GM21723 (cell line): ENCODE results near the gene HEG1.

Experiments used
- ATAC-seq: cut with Tn5 transposase; IDR thresholded peaks from one replicate; pipeline ENCODE4 v1.9.1; 2021; ENCODE audit warnings: mild to moderate bottlenecking, moderate library complexity; ENCODE audit not compliant: unreplicated experiment

Gene HEG1

GRCh38 chr3:124993466-124993865 is 62.3 kb downstream of the HEG1 start:
- no peak for ATAC-seq

DNA sequence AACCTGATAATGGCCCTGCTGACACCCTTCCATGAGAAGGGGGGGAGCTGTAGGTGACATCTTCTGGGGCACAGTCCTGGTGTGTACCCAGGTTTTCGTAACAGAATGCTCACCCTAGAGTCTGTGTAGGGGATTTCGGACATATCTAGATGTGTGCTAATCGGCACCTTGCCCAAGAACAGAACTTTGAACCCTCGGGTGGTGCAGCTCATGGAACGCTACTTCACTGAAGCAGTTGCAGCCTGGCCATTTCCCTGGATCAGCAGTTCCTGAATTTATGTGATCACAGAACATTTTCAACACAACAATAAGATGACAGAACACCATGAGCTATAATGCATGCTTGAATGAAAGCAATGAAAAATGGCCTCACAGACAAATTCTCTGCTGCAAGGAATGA is 63.8 kb downstream of the HEG1 start:
- no peak for ATAC-seq

DNA sequence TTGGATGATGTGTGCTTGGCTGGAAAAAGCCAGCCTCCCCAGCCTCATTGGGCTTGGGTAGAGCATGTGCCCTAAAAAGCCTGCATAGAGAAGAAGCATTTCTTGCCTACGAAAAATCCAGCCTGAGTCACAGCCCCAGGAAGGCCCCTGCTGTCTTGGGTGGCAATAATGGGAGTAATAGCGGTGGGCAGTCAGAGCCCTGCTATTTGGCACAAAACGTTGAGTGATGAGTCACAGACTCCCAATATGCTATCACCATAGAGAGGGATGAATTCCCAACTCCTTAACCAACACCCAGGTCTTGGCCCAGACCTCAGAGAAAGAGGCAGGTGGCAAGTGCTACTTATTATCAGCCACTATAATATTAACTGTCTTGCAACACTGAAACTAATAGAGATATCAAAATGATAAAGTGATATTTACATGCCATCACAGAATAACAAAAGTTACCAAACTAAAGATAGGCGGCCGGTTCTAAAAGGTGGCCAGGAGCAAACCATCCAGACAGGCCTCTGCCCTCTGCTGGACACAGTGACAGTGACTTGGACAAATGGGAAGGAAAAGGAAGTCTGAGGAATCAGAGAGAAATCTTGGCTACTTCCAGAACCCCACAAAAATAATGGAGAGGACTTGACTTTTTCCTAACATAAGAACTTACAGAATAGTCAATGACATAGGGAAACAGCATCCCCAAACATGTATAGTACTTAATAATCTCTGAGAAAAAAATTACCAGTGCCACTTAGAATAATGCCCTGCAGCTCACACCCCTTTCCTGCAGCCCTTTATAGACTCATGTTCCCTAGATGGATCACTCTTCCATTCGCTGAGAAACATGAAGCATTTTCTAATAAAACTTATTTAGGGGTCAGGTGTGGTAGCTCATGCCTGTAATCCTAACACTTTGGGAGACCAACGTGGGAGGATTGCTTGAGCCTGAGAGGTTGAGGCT is 69.3 kb downstream of the HEG1 start:
- no peak for ATAC-seq

GRCh38 chr3:124985349-124985748 is 70.4 kb downstream of the HEG1 start:
- ATAC-seq: no peak

DNA sequence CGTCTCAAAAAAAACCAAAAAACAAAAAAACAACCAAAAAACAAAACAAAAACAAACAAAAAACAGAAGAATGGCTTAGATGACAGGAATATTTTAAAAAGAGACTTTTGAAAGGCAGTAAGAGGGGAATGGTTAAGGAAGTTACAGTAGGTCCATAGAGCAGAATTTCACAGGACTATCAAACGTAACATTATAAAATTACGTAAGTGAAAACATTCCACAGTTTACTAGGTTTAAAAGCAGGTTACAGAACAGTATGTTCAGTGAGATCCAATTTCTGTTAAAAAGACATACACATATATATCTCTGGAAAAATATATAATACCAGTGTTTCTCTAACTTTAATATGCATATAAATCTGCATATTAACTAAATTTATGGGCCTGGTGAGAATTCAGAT is 71.0 kb downstream of the HEG1 start:
- ATAC-seq: no peak

DNA sequence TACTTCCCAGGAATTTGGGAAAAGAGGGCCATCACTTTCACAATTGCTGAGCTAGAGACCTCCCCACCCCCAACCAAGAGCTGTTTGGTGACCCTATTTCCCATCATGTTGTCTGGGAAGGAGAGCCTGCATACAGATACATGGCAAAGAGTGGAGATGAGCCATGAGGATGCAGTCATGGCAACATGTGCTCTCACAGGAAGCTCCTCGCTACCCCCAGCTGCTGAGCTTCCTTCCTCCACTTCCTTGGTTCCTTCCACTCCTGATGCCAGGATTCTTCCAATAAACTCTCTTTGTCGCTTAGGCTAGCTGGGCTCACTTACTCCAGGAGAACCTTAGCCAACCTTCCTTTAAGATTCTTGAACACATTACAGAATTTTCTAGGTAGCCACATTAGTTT is 72.9 kb downstream of the HEG1 start:
- ATAC-seq: no peak

DNA sequence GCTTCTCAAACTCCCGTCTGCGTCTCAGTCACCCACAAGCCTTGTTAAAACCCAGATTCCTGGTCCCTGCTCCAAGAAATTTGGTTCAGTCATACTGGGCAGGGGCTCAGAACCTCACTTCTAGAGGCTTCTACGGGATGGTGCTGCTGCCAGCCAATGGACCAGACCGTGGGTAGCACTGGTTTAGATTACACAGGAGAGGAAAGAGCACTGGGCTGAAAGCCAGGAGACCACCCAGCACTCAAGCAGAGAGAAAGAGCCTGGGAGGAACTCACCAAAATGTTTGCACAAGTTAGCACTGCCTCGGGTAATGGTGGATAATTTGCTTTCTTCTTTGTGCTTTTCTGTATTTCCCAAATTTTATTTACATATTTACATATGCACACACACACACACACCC is 74.3 kb downstream of the HEG1 start:
- ATAC-seq: no peak

- ATAC-seq: no peak
These were observed 77.2 kb downstream of the HEG1 start for GRCh38 chr3:124978627-124979026.

DNA sequence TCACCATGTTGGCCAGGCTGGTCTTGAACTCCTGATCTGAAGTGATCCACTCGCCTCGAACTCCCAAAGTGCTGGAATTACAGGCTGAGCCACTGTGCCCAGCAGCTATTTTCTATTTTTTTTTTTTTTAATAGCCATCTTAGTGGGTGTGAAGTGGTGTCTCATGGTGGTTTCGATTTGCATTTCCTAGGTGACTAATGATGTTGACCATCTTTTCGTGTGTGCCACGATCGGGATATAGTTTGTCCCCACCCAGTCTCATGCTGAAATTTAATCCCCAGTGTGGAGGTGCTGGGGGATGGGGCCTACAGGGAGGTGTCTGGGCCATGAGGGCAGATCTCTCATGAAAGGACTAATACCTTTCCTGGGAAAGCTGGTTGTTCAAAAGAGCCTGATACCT is 79.4 kb downstream of the HEG1 start:
- ATAC-seq: no peak

DNA sequence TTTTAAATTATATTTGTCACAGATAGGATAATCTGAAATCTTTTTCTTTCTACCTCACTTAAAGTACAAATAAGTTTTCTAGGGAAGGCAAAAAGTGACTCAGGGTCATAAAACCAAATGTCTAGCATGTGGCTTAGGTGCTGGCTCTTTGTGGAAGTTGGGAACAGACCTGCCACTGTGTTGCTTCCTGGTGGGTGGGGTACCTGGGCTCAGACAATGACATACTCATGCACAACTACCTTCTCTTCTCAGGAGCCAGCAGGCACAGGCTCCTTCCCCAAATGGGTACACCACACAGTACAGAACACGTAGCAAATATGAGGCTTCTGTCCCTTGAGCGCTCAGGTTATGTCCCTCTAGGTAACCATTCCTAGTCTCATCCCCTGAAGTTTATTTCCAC is 81.1 kb downstream of the HEG1 start:
- ATAC-seq: no peak

DNA sequence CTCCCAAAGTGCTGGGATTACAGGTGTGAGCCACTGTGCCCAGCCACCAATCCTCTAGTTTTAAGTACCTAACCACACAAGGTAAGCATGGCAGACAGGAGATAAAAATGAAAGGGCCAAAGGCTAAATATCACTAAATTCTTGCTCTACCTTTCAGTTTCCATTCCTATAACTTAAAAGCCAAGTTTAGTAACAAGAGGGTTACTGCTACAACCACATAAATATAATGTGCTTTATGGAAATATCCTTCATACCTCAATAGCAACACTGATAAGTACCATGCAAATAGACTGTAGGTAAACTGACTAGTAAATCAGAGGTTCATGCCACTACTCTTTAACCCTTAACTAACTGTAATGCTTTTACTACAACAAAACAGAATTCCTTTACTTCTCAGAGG is 82.5 kb downstream of the HEG1 start:
- ATAC-seq: no peak

DNA sequence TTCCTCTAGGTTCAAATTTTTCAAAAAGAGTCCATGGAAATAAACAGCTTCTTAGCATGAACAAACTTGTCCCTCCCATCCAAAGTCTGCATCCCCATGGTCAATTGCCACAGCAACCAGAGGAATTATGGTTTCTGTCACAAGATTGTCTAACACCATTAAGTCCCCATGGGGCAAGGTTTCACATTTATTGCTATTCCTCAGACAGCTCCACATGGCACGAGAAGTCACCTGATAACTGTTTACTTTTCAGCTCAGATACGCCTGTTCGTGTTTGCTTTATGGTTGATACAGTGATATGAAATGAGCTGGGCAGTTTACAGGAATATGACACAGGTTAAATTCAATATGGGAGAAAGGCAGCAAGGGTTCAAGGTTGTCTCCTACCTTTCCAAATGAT is 83.3 kb downstream of the HEG1 start:
- ATAC-seq: no peak

DNA sequence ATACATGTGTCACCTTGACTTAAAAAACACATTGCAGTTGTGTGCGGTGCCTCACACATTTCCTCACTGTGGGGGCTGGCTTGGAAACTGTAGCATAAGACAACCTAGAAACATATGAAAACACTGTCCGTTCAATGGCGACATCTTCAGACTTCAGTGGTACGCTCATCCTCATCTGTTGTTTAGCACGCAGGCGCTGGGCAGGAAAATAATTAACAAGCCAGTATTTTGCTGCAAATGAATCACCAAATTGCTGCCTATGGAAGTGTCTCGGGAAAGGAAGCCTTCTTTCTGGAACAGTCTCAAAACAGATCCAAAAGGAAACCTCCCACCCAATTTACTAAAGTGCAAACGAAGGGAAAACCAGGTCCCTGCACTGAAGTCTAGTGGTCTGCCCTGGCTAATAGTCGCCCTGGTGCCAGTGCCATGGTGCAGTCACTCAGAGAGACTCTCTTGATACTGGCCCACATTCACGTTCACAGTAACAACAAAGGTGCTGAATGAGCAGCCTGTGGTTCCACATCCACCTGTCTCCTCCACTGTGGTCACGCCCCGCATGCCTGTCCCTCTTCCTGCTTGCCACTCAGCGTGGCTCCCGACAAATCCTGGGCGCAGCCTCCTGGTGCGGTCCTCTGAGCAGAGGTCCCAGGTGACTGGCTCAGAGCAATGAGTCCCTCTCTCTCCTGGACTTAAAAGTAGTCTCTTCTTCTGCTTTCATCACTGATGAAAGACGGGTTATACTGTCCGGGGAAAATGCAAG is 85.7 kb downstream of the HEG1 start:
- no peak for ATAC-seq

- ATAC-seq: no peak
These were observed 86.6 kb downstream of the HEG1 start for GRCh38 chr3:124969190-124969589.

- ATAC-seq: no peak
These were observed 87.8 kb downstream of the HEG1 start for GRCh38 chr3:124967964-124968363.

GRCh38 chr3:124966521-124967445 is 89.0 kb downstream of the HEG1 start:
- ATAC-seq: no peak

DNA sequence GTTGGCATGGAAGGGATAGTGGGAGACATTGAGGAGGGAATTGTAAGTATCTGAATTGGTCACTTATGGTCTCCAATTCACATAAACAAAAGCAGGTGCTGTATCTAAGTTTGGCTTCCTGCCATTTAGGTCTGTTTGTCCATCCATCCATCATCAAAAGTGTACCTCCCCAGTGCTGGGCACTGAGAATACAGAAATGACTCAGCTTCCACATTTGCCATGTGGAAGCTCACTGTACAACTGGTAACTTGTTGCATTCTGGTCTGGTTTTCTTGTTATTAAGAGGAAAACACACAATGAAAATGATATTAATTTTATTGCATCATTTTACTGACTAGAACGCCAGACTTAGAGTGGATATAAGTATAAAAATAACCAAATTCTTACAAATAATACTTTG is 90.4 kb downstream of the HEG1 start:
- ATAC-seq: no peak

DNA sequence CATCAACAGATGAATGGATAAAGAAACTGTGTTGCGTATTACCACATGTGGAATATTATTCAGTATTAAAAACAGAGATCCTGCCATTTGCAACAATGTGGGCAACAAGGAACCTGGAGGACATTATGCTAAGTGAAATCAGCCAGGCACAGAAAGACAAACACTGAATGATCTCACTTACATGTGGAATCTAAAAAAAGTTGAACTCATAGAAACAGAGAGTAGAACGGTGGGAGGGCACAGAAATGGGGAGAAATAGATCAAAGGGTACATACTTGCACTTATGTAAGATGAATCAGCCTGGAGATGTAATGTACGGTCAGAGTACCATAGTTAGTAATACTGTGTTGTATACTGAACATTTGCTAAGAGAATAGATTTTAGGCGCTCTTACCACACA is 91.4 kb downstream of the HEG1 start:
- no peak for ATAC-seq

DNA sequence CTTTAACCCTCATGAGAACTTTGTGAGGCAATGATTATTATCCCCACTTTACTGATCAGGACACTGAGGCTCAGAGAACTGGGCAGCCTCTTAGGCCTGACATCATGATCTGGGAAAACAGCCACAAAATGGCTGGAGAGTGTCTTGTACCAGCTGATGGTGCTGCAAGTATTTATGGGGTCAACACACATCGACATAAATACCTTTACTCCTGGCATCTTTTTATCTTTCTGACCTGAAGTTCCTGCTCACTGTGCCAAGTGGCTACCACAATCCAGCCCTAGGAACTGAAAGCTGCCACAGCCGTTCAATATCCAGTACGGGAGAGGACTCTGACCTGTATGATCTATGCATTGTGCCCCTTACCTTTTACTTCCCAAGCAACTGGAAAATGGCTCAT is 92.0 kb downstream of the HEG1 start:
- no peak for ATAC-seq

DNA sequence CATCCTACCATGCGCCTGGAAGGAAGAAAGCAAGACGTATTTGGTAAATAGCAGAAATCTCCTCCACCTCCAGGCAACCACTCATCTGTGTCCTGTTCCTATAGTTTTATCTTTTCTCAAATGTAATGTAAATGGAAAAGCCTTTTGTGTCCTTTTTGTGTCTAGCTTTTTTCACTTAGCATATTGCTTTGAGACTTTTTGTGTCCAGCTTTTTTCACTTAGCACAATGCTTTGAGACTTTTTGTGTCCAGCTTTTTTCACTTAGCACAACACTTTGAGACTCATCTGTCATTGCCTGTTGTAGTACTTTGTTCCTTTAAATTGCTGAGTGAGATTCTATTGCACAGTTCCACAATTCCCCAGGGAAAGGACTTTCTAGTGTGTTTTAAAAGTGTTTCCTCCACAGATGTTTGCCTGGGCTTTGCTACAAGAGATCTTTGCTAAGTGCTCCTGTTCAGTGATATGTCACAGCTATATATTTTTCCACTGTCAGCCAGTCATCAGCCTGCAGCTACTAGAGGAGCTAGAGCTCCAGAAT is 93.3 kb downstream of the HEG1 start:
- no peak for ATAC-seq

DNA sequence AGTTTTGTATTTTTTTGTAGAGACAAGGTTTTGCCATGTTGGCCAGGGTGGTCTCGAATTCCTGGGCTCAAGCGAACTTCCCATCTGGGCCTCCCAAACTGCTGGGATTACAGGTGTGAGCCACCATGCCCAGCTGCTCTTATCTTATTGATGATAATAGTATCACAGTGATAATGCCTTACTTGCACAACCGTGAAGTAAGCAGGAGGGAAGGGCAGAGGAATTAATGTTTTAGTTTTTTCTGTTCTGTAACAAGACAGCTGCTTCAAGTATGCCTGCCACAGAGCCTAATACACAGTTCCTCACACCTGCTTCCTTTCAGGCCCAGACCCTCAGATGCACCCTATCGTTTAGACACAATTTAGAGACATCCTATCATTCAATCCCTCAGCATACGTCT is 95.1 kb downstream of the HEG1 start:
- ATAC-seq: no peak
